OCI-LY1 (cell line): ENCODE results near the gene PFKP.

Source experiments
- H2AFZ ChIP-seq: fragments of 200-600 bp; sonication (generic), shearing (Covaris generic); 2 replicates; pipeline ENCODE4 v1.6.0; 2014; ENCODE audit warnings: antibody characterized with exemption, mild to moderate bottlenecking, low read length
- H3F3A ChIP-seq: fragments of 200-600 bp; sonication (generic), shearing (Covaris generic); 2 replicates; pipeline ENCODE4 v1.6.0; 2014; ENCODE audit warnings: mild to moderate bottlenecking, antibody characterized with exemption, low read length, moderate library complexity; ENCODE audit not compliant: insufficient read depth
- H3K27ac ChIP-seq: fragments of 200-600 bp; sonication (generic); 2 replicates; pipeline ENCODE4 v1.5.1; 2014; ENCODE audit warnings: low read length, mixed run types, mild to moderate bottlenecking, low read depth; ENCODE audit not compliant: poor library complexity, severe bottlenecking
- H3K27me3 ChIP-seq: fragments of 200-600 bp; sonication (generic); 2 replicates; pipeline ENCODE4 v1.6.0; 2014; ENCODE audit warnings: antibody characterized with exemption, mild to moderate bottlenecking, low read length, moderate library complexity; ENCODE audit not compliant: insufficient read depth
- H3K36me3 ChIP-seq: fragments of 200-600 bp; sonication (generic); 2 replicates; pipeline ENCODE4 v1.6.1; 2014; ENCODE audit warnings: mild to moderate bottlenecking, antibody characterized with exemption, low read length, moderate library complexity, mixed read lengths; ENCODE audit not compliant: insufficient read depth
- H3K4me1 ChIP-seq: fragments of 200-600 bp; sonication (generic); 2 replicates; pipeline ENCODE4 v1.5.1; 2014; ENCODE audit warnings: mild to moderate bottlenecking, low read length, moderate library complexity; ENCODE audit not compliant: insufficient read depth, severe bottlenecking
- H3K4me2 ChIP-seq: fragments of 200-600 bp; sonication (generic), shearing (Covaris generic); 2 replicates; pipeline ENCODE4 v1.6.1; 2014; ENCODE audit warnings: low read length
- H3K4me3 ChIP-seq: fragments of 200-600 bp; sonication (generic); 2 replicates; pipeline ENCODE4 v1.5.1; 2014; ENCODE audit warnings: low read length, low read depth, mild to moderate bottlenecking, mixed read lengths; ENCODE audit not compliant: poor library complexity, severe bottlenecking
- H3K79me2 ChIP-seq: fragments of 200-600 bp; shearing (Covaris generic); 2 replicates; pipeline ENCODE4 v1.6.1; 2016; ENCODE audit warnings: mixed run types, low read length, mixed read lengths; ENCODE audit not compliant: insufficient read depth
- H3K9ac ChIP-seq: fragments of 200-600 bp; sonication (generic), shearing (Covaris generic); 2 replicates; pipeline ENCODE4 v1.6.1; 2014; ENCODE audit warnings: mild to moderate bottlenecking, low read length, mixed read lengths
- H3K9me2 ChIP-seq: fragments of 200-600 bp; sonication (generic), shearing (Covaris generic); 2 replicates; pipeline ENCODE4 v1.6.1; 2014; ENCODE audit warnings: low read depth, mild to moderate bottlenecking, low read length, mixed read lengths
- H3K9me3 ChIP-seq: fragments of 200-600 bp; shearing (Covaris generic); 2 replicates; pipeline ENCODE4 v1.6.1; 2014; ENCODE audit warnings: low read length, mixed read lengths
- H4K20me1 ChIP-seq: fragments of 200-600 bp; sonication (generic), shearing (Covaris generic); 2 replicates; pipeline ENCODE4 v1.6.0; 2016; ENCODE audit warnings: mild to moderate bottlenecking, low read length; ENCODE audit not compliant: insufficient read depth
- CTCF ChIP-seq: fragments of 200-600 bp; sonication (generic), shearing (Covaris generic); IDR thresholded peaks from 2 replicates; pipeline ENCODE4 v1.5.1; 2017; ENCODE audit warnings: mild to moderate bottlenecking, antibody characterized with exemption, low read length, moderate library complexity, mixed read lengths
- EZH2 ChIP-seq: fragments of 200-600 bp; sonication (generic), shearing (Covaris generic); IDR thresholded peaks from 2 replicates; pipeline ENCODE4 v1.8.0; 2017; ENCODE audit warnings: borderline replicate concordance, mixed run types, mild to moderate bottlenecking, antibody characterized with exemption, low read length, moderate library complexity, mixed read lengths

The PFKP gene

GRCh38 chr10:3030765-3031164 is 36.6 kb upstream of the PFKP start:
- Histone ChIP-seq H3K27ac (no peak overlapping the region), H3K79me2 (no peaks in the 10 kb centered on the region), H3K9me3 (no peaks in the 10 kb centered on the region), H3K27me3 (no peaks in the 10 kb centered on the region), H3K4me3 (no peak overlapping the region), H3K9me2 (no peaks in the 10 kb centered on the region), H3K4me1 (no peaks in the 10 kb centered on the region), H3K9ac (no peak overlapping the region), H2AFZ (no peak overlapping the region), H3K36me3 (no peaks in the 10 kb centered on the region), H3F3A (no peaks in the 10 kb centered on the region), H4K20me1 (no peaks in the 10 kb centered on the region), H3K4me2 (no peak overlapping the region)
- TF ChIP-seq CTCF (no peak), EZH2 (no peak)

GRCh38 chr10:3031490-3031889 is 35.9 kb upstream of the PFKP start:
- Histone ChIP-seq H3K27ac (no peak overlapping the region), H4K20me1 (no peaks in the 10 kb centered on the region), H3K9me2 (no peaks in the 10 kb centered on the region), H3K4me2 (no peak overlapping the region), H3K9ac (no peak overlapping the region), H3K4me3 (no peak overlapping the region), H2AFZ (no peak overlapping the region), H3K27me3 (no peaks in the 10 kb centered on the region), H3K36me3 (no peaks in the 10 kb centered on the region), H3K4me1 (no peaks in the 10 kb centered on the region), H3K9me3 (no peaks in the 10 kb centered on the region), H3K79me2 (no peaks in the 10 kb centered on the region), H3F3A (no peaks in the 10 kb centered on the region)
- TF ChIP-seq EZH2 (no peak), CTCF (no peak)

- Histone ChIP-seq H3F3A (no peaks in the 10 kb centered on the region), H3K9ac (no peak overlapping the region), H2AFZ (no peak overlapping the region), H3K27me3 (no peaks in the 10 kb centered on the region), H3K9me2 (no peaks in the 10 kb centered on the region), H3K4me3 (no peak overlapping the region), H3K27ac (no peak overlapping the region), H3K9me3 (no peaks in the 10 kb centered on the region), H3K79me2 (no peaks in the 10 kb centered on the region), H3K36me3 (no peaks in the 10 kb centered on the region), H4K20me1 (no peaks in the 10 kb centered on the region), H3K4me2 (no peak overlapping the region), H3K4me1 (no peaks in the 10 kb centered on the region)
- no peak for TF ChIP-seq EZH2
- TF ChIP-seq CTCF, result no peak
Measured at GRCh38 chr10:3033925-3034324, 33.4 kb upstream of the PFKP start.
